A549 (cell line): ENCODE measurements around the gene CD300A. TPM values are rescaled to one million over a fixed set of nuclear protein-coding genes. Genes with fewer than 3 reads are reported as not detected.
"Not testable (repeated sequence)": the region's sequence is repeated elsewhere in the genome, so short reads cannot be mapped to it uniquely, and the experiment has no call there.

Experiments
- ATAC-seq, 2 experiments: fragments of 200-7000 bp in 1 of 2; fragments of >200 bp in 1 of 2; cut with Nextera tagmentation in 1 of 2; cut with Tn5 transposase in 1 of 2; 3 replicates each; pipeline versions ENCODE4 v1.8.0 to v1.9.1; 2018 to 2020; ENCODE audit warnings: mild to moderate bottlenecking in 1 of 2, moderate library complexity in 1 of 2
- CTCF ChIA-PET: fragments of 300-600 bp; sonication (Branson Sonifier 250); formaldehyde crosslinking; extraction: SDS; loops from one replicate; lab custom pipeline; 2021; ENCODE audit warnings: antibody characterized with exemption, inconsistent platforms; lab: Yijun Ruan, JAX
- POLR2A ChIA-PET: fragments of 350-600 bp; formaldehyde crosslinking; extraction: SDS; loops from one replicate; lab custom pipeline; 2021; ENCODE audit warnings: antibody characterized with exemption, inconsistent platforms; lab: Yijun Ruan, JAX
- DNase-seq, 2 experiments: peaks; one replicate each; pipeline versions ENCODE4 v3.0.0 to v3.0.0-alpha.2; 2011 to 2016; ENCODE audit warnings: low read depth in 1 of 2, low spot score in 1 of 2
- FAIRE-seq: peaks from 2 replicates; lab custom pipeline; 2011; peaks lifted over from hg19 to GRCh38; lab: Jason Lieb, UNC
- H3K27ac ChIP-seq, 2 experiments: fragments of >200 bp; sonication (Bioruptor Twin); formaldehyde crosslinking; 3 replicates each; pipeline ENCODE4 v1.5.1; 2016 to 2017
- H3K4me1 ChIP-seq: fragments of >200 bp; sonication (Bioruptor Twin); formaldehyde crosslinking; 3 replicates; pipeline ENCODE4 v1.6.1; 2016
- H3K4me2 ChIP-seq: fragments of >200 bp; sonication (Bioruptor Twin); formaldehyde crosslinking; 3 replicates; pipeline ENCODE4 v1.6.1; 2016
- H3K4me3 ChIP-seq: fragments of >200 bp; sonication (Bioruptor Twin); formaldehyde crosslinking; 3 replicates; pipeline ENCODE4 v1.5.1; 2016
- H3K9me3 ChIP-seq: fragments of >200 bp; sonication (Bioruptor Twin); formaldehyde crosslinking; 3 replicates; pipeline ENCODE4 v1.6.1; 2016
- CEBPB ChIP-seq, 2 experiments: fragments of >200 bp in 1 of 2; sonication (Bioruptor Twin) in 1 of 2; formaldehyde crosslinking in 1 of 2; IDR thresholded peaks; 2 replicates each; pipeline ENCODE4 v1.6.1; 2012 to 2016
- CHD4 ChIP-seq: fragments of 200-600 bp; sonication (generic); IDR thresholded peaks from 2 replicates; pipeline ENCODE4 v1.6.1; 2016; ENCODE audit warnings: antibody characterized with exemption, mild to moderate bottlenecking, borderline replicate concordance
- ELK1 ChIP-seq: fragments of 150-350 bp; IDR thresholded peaks from 2 replicates; pipeline ENCODE4 v1.6.1; 2014; ENCODE audit warnings: low read depth, mild to moderate bottlenecking, low read length
- EP300 ChIP-seq, 2 experiments: fragments of >200 bp; sonication (Bioruptor Twin); formaldehyde crosslinking; IDR thresholded peaks; 2 replicates in 1 of 2; 3 replicates in 1 of 2; pipeline ENCODE4 v1.6.1; 2016 to 2017
- ESRRA ChIP-seq: fragments of 150-350 bp; IDR thresholded peaks from 2 replicates; pipeline ENCODE4 v1.6.1; 2014; ENCODE audit warnings: mild to moderate bottlenecking, low read length, borderline replicate concordance
- FOSL2 ChIP-seq, 2 experiments: fragments of 450-650 bp in 1 of 2; fragments of >200 bp in 1 of 2; sonication (Bioruptor Twin) in 1 of 2; formaldehyde crosslinking; IDR thresholded peaks; 2 replicates each; pipeline versions ENCODE4 v1.5.0 to v1.6.1; 2016 to 2020; ENCODE audit warnings: mild to moderate bottlenecking in 1 of 2, moderate library complexity in 1 of 2
- FOXS1 ChIP-seq: fragments of 250-450 bp; sonication (Bioruptor Pico); IDR thresholded peaks from 2 replicates; pipeline ENCODE4 v1.5.0; 2020; ENCODE audit warnings: mild to moderate bottlenecking, moderate library complexity
- GATA3 ChIP-seq: IDR thresholded peaks from 2 replicates; pipeline ENCODE4 v1.6.1; 2012; ENCODE audit warnings: borderline replicate concordance
- HMGXB4 ChIP-seq: fragments of 250-450 bp; sonication (Bioruptor Pico); IDR thresholded peaks from 2 replicates; pipeline ENCODE4 v1.5.0; 2021; ENCODE audit warnings: mild to moderate bottlenecking, moderate library complexity, borderline replicate concordance
- HOXB13 ChIP-seq: fragments of 250-450 bp; sonication (Bioruptor Pico); IDR thresholded peaks from 2 replicates; pipeline ENCODE4 v1.5.0; 2020; ENCODE audit warnings: low read depth, mild to moderate bottlenecking, moderate library complexity
- HOXB5 ChIP-seq: fragments of 250-450 bp; sonication (Bioruptor Pico); IDR thresholded peaks from 2 replicates; pipeline ENCODE4 v1.5.0; 2020; ENCODE audit warnings: mild to moderate bottlenecking, moderate library complexity
- KDM5A ChIP-seq: fragments of 200-600 bp; sonication (generic); IDR thresholded peaks from 2 replicates; pipeline ENCODE4 v1.6.1; 2016; ENCODE audit warnings: antibody characterized with exemption, mild to moderate bottlenecking
- MAFK ChIP-seq: fragments of 450-650 bp; IDR thresholded peaks from 2 replicates; pipeline ENCODE4 v1.6.1; 2014; ENCODE audit not compliant: partially characterized antibody
- MAX ChIP-seq: IDR thresholded peaks from 2 replicates; pipeline ENCODE4 v1.6.1; 2012
- MYC ChIP-seq: IDR thresholded peaks from 2 replicates; pipeline ENCODE4 v1.6.1; 2012; ENCODE audit warnings: mild to moderate bottlenecking, inconsistent platforms, low read length, improper control_type of control experiment, borderline replicate concordance
- POLR2AphosphoS2 ChIP-seq: conservative IDR thresholded peaks from 2 replicates; pipeline ENCODE4 v1.6.1; 2012; ENCODE audit warnings: low read length, improper control_type of control experiment, inconsistent platforms
- RAD21 ChIP-seq, 2 experiments: fragments of >200 bp in 1 of 2; sonication (Bioruptor Twin) in 1 of 2; formaldehyde crosslinking in 1 of 2; IDR thresholded peaks in 1 of 2; conservative IDR thresholded peaks in 1 of 2; 2 replicates in 1 of 2; 3 replicates in 1 of 2; pipeline ENCODE4 v1.6.1; 2012 to 2018; ENCODE audit warnings: inconsistent platforms in 1 of 2
- RCOR1 ChIP-seq: fragments of 150-350 bp; IDR thresholded peaks from 2 replicates; pipeline ENCODE4 v1.6.1; 2014; ENCODE audit warnings: antibody characterized with exemption, low read length, low read depth
- SREBF2 ChIP-seq: fragments of 450-650 bp; IDR thresholded peaks from 2 replicates; pipeline ENCODE4 v1.6.1; 2014; ENCODE audit warnings: mild to moderate bottlenecking, moderate library complexity
- USF2 ChIP-seq: fragments of 450-650 bp; IDR thresholded peaks from 2 replicates; pipeline ENCODE4 v1.6.1; 2014; ENCODE audit warnings: antibody characterized with exemption
- WGBS: methylation state at CpG from one replicate; pipeline ENCODE4 v1.1.6; 2017; ENCODE audit errors: missing lambda C conversion rate; 5-methylcytosine and 5-hydroxymethylcytosine counted together
- polyA plus RNA-seq, 4 experiments: library from polyadenylated mRNA; depleted of rRNA in 3 of 4; stranded (reverse); fragments of >200 nt; fragmentation: RNase III in 1 of 4; extraction: RNeasy Plus Mini Kit Qiagen cat#74134 plus additional on column Dnase treatment in 1 of 4; gene quantifications; 2 replicates in 3 of 4; 3 replicates in 1 of 4; pipeline ENCODE4 v1.2.3, GENCODE V29; 2011 to 2017

CD300A gene
- polyA plus RNA-seq, 2 of the 4 experiments (the other 2 are of a cell fraction) = not detected

GRCh38 chr17:74485841-74486240 is 19.4 kb downstream of the CD300A start:
- ATAC-seq (no peak), FAIRE-seq (no peak), DNase-seq (no peak)
- CTCF ChIA-PET = interaction anchor here (0.5 to 5.0 kb wide), 7 partner anchors 8 to 118 kb away, joined by 3 to 36 read pairs (median 14); partner anchors contain the start of gene CD300LD
- Histone ChIP-seq H3K4me3 (no peak overlapping the region), H3K9me3 (no peaks in the 10 kb centered on the region; the same call in 2 of the 3 replicates), H3K4me2 (no peak overlapping the region), H3K27ac (no peak overlapping the region), H3K4me1 (no peaks in the 10 kb centered on the region)
- TF ChIP-seq HOXB13 (CRISPR knock-in tag) (no peak), MAFK (no peak), RCOR1 (no peak), CEBPB (IDR thresholded peaks at IDR 0.05) (no peak), FOSL2 (IDR thresholded peaks at IDR 0.05) (no peak), FOSL2 (CRISPR knock-in tag; IDR thresholded peaks at IDR 0.05) (no peak), CHD4 (no peak), HMGXB4 (CRISPR knock-in tag) (no peak), MAX (no peak), HOXB5 (no peak)
- POLR2A ChIA-PET = no interaction called here
- 54% methylated on average over 5 of the region's 5 CpGs for WGBS

- 51% methylated on average over 4 of the region's 4 CpGs for WGBS
- ATAC-seq = not testable (repeated sequence)
Observed at GRCh38 chr17:74488276-74488675, 21.8 kb downstream of the CD300A start.

GRCh38 chr17:74490716-74491115 is 24.3 kb downstream of the CD300A start:
- no peaks in the 10 kb centered on the region; the same call in 2 of the 3 replicates for H3K9me3 ChIP-seq
- WGBS = 50% methylated on average over 9 of the region's 9 CpGs
- CTCF ChIA-PET = interaction anchor here (0.6 to 13.2 kb wide), 10 partner anchors 19 to 291 kb away, joined by 3 to 138 read pairs (median 5); partner anchors contain the start of gene GPR142
- no peak overlapping the region for H3K4me2 ChIP-seq
- TF ChIP-seq ESRRA (no peak), FOXS1 (CRISPR knock-in tag) (no peak), USF2 (no peak), SREBF2 (no peak), HOXB5 (no peak)
- DNase-seq = no peak
- no peak overlapping the region for H3K27ac ChIP-seq
- POLR2A ChIA-PET = no interaction called here
- no peak for FAIRE-seq
- no peak overlapping the region for H3K4me3 ChIP-seq
- ATAC-seq = no peak
- no peaks in the 10 kb centered on the region for H3K4me1 ChIP-seq

More at GRCh38 chr17:74488276-74488675, 21.8 kb downstream of the CD300A start:
- H3K9me3 ChIP-seq, POLR2A ChIA-PET, H3K27ac ChIP-seq, H3K4me1 ChIP-seq, H3K4me2 ChIP-seq, DNase-seq, H3K4me3 ChIP-seq, FAIRE-seq: not testable (repeated sequence)
- CTCF ChIA-PET = interaction anchor here (0.7 to 3.2 kb wide), 14 partner anchors 9 to 190 kb away, joined by 3 to 17 read pairs (median 4); no protein-coding TSS in a partner anchor

GRCh38 chr17:74491626-74492025 is 25.2 kb downstream of the CD300A start:
- 33% methylated on average over 7 of the region's 7 CpGs for WGBS
- no peaks in the 10 kb centered on the region; the same call in 2 of the 3 replicates for H3K9me3 ChIP-seq
- ATAC-seq = no peak
- H3K4me2 ChIP-seq = no peak overlapping the region
- FAIRE-seq = no peak
- ChIA-PET CTCF (interaction anchor here (0.6 to 13.2 kb wide), 15 partner anchors 8 to 292 kb away, joined by 3 to 138 read pairs (median 4); partner anchors contain the start of gene GPR142), POLR2A (no interaction called here)
- TF ChIP-seq KDM5A = no peak
- TF ChIP-seq EP300 (IDR thresholded peaks at IDR 0.05) = no peak
- TF ChIP-seq MYC = no peak
- TF ChIP-seq RAD21 (conservative IDR thresholded peaks at IDR 0.05 in 1 of 2, IDR thresholded peaks at IDR 0.05 in 1 of 2) = no peak
- TF ChIP-seq FOXS1 (CRISPR knock-in tag) = no peak
- TF ChIP-seq GATA3 = no peak
- no peak for TF ChIP-seq ELK1
- no peak for TF ChIP-seq SREBF2
- no peak for TF ChIP-seq POLR2AphosphoS2
- no peak for DNase-seq
- no peak overlapping the region for H3K4me3 ChIP-seq
- H3K27ac ChIP-seq = no peak overlapping the region
- H3K4me1 ChIP-seq = no peaks in the 10 kb centered on the region
